ENCODE measurements around the gene CD180.
A peak's percentile ranks its signal among the peaks of the same experiment; 100 is the strongest.

The CD180 gene

GRCh38 chr5:67196537-67197059, at the start of gene CD180:
Gene CD180, minus strand, starts transcription at chr5:67196799. Its CDS starts 158 bp downstream, at chr5:67196641.
- DNase-seq: no peak

GRCh38 chr5:67246108-67246507, 49.5 kb upstream of the CD180 start:
- peak; percentile 40 to 51 for DNase-seq

DNA sequence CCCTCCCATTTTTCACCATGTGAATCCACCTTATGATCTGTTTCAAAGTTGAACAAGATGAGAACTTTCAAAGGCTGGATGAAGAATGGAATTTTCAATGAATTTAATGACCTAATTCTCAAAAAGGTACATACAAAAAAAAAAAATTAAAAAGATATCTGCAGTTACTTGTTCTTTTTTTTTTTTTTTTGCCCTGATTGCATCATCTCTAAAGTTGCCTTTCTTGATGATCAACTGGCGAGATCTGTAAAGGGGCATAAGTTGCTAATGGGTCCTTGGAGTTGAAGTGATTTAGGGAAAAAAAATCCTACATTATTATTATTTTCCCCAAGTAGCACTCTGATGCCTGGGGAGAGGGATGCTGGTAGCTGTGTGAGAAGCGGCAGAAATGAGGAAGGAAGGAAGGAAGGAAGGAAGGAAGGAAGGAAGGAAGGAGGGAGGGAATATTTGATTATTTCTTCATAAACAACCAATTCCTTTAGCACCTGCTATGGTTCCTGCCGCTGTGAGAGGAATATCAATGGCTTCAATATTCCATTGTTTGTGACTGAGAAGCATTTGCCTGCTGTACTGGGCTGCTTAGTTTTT, 48.8 kb upstream of the CD180 start:
- DNase-seq: no peak

- peak in 1 of 2 experiments; percentile 3 for DNase-seq
Measured at GRCh38 chr5:67244345-67244793, 47.8 kb upstream of the CD180 start.

- no peak for DNase-seq
Measured at GRCh38 chr5:67243944-67244343, 47.3 kb upstream of the CD180 start.

- DNase-seq: no peak
Measured at GRCh38 chr5:67243349-67243748, 46.8 kb upstream of the CD180 start.

GRCh38 chr5:67241326-67241725, 44.7 kb upstream of the CD180 start:
- DNase-seq: no peak

GRCh38 chr5:67240846-67241245, 44.2 kb upstream of the CD180 start:
- DNase-seq: no peak

GRCh38 chr5:67240065-67240464, 43.5 kb upstream of the CD180 start:
- no peak for DNase-seq

GRCh38 chr5:67238191-67238590, 41.6 kb upstream of the CD180 start:
- DNase-seq: no peak

DNA sequence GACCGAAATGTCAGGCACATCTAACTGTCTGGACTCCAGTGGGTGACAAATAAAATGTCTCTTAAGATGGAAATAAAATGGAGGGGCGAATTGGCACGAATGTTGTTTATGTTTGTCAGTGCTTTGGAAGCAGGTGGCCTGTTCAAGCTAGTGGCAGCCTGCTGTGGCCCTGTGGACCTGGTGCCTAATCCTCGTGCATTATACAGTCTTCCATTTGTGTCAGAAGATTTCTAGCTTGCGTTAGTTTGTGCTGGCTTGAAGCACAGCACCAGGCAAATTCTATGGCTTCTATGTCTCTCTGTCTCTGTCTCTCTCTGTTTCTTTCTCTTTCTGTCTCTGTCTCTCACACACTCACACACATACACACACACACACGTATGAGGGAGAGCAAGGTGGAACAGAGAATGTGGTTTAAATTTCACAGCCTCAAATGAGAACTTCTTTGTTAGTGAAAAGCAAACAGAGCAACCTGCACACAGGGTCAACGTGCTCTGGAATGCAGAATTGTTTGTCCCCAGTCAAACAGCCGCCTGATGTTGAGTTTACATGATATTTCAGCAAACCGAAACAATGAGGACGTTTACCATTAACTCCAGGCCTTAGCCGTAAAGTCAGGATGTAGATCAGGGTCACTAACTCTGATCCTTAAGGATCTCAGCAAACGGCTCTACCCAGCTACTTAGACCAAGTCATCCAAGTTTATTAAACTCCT, 39.0 kb upstream of the CD180 start:
- no peak for DNase-seq

DNA sequence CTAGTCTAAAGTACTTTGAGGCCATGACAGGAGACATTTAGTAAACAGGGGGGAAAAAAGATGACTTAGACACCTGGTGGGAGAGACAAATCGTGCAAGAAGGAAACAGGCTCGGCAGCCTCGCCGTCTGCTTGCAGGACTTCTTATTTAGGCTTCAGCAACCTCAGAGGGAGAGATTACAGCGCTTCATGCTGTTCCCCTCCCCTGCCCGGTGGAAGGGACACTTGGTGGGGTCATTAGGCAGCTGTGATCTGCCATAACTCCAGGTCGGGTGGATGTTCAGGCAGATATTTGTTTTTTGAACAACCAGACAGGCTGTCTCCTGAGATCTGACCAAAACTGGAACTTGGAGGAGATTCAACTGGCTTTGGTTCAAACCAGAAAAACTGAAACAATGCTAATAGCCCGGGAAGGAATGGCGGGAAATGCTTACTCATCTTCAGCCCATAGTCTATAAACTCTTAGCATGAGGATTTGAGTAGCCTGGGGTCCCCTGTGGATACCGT, 38.1 kb upstream of the CD180 start:
- no peak for DNase-seq

DNA sequence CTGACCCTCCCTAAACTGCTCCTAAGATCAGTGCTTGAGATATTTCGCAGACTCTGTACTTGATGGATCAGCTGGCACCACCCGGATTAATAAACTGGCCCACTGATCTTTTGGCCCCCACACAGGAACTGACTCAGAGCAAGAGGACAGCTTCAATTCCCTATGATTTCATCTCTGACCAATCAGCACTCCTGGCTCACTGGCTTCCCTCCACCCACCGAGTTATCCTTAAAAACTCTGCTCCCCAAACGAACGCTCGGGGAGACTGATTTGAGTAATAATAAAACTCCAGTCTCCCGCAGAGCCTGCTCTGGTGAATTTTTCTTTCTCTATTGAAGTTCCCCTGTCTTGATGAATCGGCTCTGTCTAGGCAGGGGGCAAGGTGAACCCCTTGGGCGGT, 36.5 kb upstream of the CD180 start:
- DNase-seq: no peak

DNA sequence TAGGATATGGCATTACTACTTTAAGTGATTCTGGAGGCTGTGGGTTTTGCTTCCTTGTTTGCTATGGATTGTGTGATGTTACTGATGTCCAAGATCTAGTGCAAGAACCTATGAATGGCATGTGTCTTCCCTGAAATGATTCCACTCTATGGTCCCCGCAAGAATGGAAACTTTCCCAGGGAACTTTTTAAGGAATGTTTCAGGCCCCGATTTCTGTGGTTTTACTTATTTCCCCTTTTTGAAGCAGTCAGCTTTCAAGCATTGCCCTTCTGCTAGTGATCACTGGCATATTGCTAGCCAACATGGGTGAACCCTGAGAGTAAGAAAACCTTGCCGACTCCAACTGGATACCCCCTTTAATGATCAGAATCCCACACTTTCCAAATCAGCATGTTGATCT, 26.6 kb upstream of the CD180 start:
- no peak for DNase-seq

DNA sequence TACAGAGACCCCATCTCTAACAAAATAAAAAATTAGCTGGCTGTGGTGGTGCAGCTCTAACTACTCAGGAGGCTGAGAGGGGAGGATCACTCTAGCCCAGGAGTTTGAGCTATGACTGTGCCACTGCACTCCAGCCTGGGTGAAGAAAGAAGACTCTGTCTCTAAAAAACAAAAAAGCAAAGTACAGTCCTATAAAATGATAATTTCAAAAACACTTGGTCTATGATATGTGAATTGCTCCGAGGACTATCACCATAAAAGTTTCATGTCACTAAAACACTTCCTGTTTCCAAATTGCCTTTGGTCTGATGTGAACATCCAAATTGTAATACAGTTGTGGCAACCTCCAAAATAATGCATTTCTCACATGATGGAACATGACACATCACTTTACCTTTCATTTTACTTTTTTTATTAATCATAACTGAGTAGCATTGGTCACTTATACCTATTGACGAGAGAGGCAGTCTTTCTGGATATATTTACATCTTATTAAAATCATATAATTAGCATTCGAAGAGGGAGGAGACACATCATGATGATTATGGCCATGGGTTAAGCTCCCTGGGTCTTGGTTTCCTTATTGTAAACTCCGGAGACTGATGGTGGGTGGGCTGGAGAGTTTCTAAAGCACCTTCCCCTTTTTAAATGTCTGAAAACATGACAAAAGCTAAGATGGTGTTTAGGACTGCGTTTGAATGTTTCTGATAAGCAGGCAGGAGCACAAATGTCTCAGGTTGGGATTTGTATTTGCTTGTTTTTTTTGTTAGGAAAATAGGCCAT, 25.8 kb upstream of the CD180 start:
- DNase-seq: no peak

- no peak for DNase-seq
Measured at GRCh38 chr5:67221487-67222242, 25.1 kb upstream of the CD180 start.

GRCh38 chr5:67216564-67216963, 20.0 kb upstream of the CD180 start:
- DNase-seq: no peak

- DNase-seq: peak; percentile 4 to 12
Measured at GRCh38 chr5:67215519-67216471, 19.2 kb upstream of the CD180 start.

DNA sequence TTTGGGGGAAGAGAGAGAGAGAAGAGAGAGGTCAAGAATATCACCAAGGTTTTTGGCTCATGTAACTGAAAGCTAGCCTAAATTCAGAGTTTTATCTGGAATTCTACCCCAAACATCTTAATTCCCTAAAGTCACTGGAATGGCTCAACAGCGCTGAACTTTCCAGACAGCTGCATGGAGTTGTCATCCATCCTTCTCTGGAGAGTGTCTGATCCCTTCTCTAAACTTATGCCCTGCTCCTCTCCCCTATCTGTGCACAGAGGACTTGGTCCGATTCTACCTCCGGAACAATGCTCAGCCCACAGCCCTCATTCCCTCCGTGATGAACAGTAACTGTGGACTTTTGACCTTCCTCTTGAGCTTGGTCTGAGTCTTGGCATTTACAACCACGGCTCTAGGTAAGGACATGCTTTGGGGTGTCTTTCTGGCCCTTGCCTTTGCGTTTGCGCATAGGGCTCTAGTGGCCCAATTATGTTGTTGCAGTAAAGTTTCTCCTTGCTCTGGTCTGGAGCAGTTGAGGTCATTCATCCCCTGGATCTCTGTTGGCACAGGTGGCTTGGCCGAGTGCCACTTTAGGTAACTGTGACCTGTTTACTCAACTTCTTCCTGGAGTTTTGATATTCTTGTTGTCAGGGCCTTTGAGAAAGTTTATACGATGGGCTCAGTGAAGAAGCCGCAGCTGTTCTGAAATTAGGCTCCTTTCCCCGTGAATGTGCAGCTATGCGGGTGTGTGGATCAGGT, 18.3 kb upstream of the CD180 start:
- DNase-seq: no peak

GRCh38 chr5:67214036-67214435, 17.4 kb upstream of the CD180 start:
- DNase-seq: no peak

GRCh38 chr5:67211926-67212325, 15.3 kb upstream of the CD180 start:
- DNase-seq: no peak
